Nephron (organoid): ENCODE data around the gene POLE.

Experiments used
- H3K27ac Mint-ChIP-seq, 3 experiments: 2 replicates each; pipeline ENCODE4 v1.8.0; 2020; ENCODE audit warnings: mixed read lengths in 3 of 3, mild to moderate bottlenecking in 2 of 3, moderate library complexity in 1 of 3
- H3K27me3 Mint-ChIP-seq: 2 replicates; pipeline ENCODE4 v1.8.0; 2021; ENCODE audit warnings: low read depth, mild to moderate bottlenecking, moderate library complexity, mixed read lengths
- H3K36me3 Mint-ChIP-seq: 2 replicates; pipeline ENCODE4 v1.8.0; 2020; ENCODE audit warnings: low read depth, mixed read lengths
- H3K4me1 Mint-ChIP-seq: 2 replicates; pipeline ENCODE4 v1.8.0; 2020; ENCODE audit warnings: mixed read lengths
- H3K4me3 Mint-ChIP-seq, 3 experiments: 2 replicates each; pipeline ENCODE4 v1.8.0; 2020; ENCODE audit warnings: mild to moderate bottlenecking in 3 of 3, mixed read lengths in 3 of 3, moderate library complexity in 2 of 3
- H3K9me3 Mint-ChIP-seq: 2 replicates; pipeline ENCODE4 v1.8.0; 2020; ENCODE audit warnings: mixed read lengths
- TF ChIP-seq, protein P1 (sequence below), 3 experiments: fragments of 200-600 bp; sonication (generic); IDR thresholded peaks; one replicate each; pipeline ENCODE4 v1.5.0; 2021; ENCODE audit warnings: antibody characterized with exemption in 3 of 3; ENCODE audit not compliant: unreplicated experiment in 3 of 3

The POLE gene

DNA sequence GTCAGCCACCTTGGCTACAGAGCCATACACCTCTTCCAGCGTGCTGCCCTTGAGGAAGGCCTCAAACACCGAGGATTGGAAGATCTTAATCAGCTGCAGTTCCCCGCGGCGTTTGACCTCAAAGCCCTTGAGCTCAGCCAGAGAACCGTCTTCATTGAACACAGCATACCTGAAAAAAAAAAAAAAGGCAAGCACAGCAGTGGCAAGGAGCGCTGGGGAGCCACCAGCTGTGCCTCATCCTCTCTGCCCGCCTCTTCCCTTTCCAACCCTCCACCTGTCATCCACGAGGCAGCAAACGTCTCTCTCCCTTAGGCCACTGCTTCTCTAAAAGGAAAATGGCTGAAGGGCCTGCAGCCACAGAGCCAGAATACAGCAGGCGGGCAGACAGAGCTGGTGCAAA lies 26.1 kb downstream of the POLE start:
- peaks cover 85% of the 10 kb centered on the region for H3K36me3 Mint-ChIP-seq
- no peaks in the 10 kb centered on the region for H3K27me3 Mint-ChIP-seq
- no peak overlapping the region for H3K27ac Mint-ChIP-seq
- H3K9me3 Mint-ChIP-seq = no peaks in the 10 kb centered on the region
- no peak overlapping the region for H3K4me3 Mint-ChIP-seq
- TF ChIP-seq, protein P1, sequence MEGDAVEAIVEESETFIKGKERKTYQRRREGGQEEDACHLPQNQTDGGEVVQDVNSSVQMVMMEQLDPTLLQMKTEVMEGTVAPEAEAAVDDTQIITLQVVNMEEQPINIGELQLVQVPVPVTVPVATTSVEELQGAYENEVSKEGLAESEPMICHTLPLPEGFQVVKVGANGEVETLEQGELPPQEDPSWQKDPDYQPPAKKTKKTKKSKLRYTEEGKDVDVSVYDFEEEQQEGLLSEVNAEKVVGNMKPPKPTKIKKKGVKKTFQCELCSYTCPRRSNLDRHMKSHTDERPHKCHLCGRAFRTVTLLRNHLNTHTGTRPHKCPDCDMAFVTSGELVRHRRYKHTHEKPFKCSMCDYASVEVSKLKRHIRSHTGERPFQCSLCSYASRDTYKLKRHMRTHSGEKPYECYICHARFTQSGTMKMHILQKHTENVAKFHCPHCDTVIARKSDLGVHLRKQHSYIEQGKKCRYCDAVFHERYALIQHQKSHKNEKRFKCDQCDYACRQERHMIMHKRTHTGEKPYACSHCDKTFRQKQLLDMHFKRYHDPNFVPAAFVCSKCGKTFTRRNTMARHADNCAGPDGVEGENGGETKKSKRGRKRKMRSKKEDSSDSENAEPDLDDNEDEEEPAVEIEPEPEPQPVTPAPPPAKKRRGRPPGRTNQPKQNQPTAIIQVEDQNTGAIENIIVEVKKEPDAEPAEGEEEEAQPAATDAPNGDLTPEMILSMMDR (IDR thresholded peaks at IDR 0.05; ENCODE audit: unreplicated experiment in 3 of 3) = no peak
- no peaks in the 10 kb centered on the region for H3K4me1 Mint-ChIP-seq

DNA sequence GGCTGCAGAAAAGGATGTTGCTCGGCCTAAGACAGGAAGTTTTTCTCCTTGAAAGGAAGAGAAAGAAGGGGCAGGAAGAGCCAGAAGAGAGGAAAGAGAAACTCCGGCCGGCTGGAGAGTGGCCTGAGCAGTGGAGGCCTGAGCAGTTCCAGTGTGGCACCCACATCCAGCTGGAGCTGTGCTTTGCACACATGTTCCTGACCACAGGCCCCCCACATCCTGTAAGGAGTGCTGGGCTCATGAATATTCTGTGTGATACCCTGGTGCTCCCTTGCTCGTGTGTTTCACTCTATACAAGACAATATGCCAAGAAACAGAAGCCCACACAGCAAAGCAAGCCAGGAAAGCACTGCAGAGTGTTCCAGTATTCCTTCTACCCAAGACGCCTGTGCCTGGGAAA lies 27.1 kb downstream of the POLE start:
- H3K27ac Mint-ChIP-seq = no peak overlapping the region
- H3K36me3 Mint-ChIP-seq = peaks cover 78% of the 10 kb centered on the region
- no peaks in the 10 kb centered on the region for H3K9me3 Mint-ChIP-seq
- H3K4me3 Mint-ChIP-seq = no peak overlapping the region
- H3K4me1 Mint-ChIP-seq = no peaks in the 10 kb centered on the region
- no peaks in the 10 kb centered on the region for H3K27me3 Mint-ChIP-seq
- TF ChIP-seq, protein P1 (IDR thresholded peaks at IDR 0.05; ENCODE audit: unreplicated experiment in 3 of 3) = no peak

DNA sequence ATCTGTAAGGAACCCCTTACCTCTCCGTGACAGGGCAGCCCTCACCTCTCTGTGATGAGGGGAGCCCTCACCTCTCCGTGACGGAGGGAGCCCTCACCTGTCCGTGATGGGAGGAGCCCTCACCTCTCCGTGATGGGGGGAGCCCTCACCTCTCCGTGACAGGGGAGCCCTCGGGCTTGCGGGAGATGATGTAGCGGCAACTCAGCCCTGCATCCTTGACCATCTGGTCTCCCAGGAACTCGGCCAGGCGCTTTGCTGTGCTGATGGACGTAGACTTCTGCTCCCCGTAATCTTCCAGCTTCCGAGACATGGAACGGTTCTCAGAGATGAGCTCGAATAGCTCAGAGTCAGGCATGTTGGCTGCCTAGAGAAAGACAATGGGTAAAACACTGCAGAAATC lies 28.0 kb downstream of the POLE start:
- no peak overlapping the region for H3K4me3 Mint-ChIP-seq
- H3K4me1 Mint-ChIP-seq = no peaks in the 10 kb centered on the region
- no peaks in the 10 kb centered on the region for H3K9me3 Mint-ChIP-seq
- peaks cover 77% of the 10 kb centered on the region for H3K36me3 Mint-ChIP-seq
- H3K27ac Mint-ChIP-seq = no peak overlapping the region
- H3K27me3 Mint-ChIP-seq = no peaks in the 10 kb centered on the region
- TF ChIP-seq, protein P1 (IDR thresholded peaks at IDR 0.05; ENCODE audit: unreplicated experiment in 3 of 3) = no peak

DNA sequence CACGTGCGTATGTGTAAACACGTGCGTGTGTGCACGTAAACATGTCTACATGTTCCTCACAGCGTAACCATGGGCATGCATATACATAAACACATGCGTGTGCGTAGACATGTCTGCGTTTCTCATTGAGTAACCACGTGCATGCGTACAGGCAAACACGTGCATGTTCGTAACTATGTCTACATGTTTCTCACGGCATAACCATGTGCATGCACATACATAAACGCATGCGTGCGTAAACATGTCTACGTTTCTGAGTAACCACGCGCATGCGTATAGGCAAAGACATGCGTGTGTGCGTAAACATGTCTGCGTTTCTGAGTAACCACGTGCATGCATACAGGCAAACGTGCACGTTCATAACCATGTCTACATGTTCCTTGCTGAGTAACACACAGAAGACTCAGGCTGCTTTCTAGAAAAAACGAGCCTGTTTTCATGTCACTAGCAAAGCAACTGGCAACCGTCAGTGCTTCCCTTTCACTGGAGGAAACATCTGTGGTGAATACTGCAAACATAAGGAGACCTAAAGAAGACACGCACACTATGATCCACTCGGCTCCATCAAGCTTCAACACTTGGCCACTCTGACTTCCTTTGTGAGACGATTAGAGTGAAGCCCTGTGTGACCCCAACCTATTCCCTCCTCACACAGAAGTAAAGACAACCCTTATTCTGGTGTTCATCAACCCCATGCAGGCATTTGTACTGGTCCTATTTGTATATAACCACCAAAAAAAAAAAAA lies 28.8 kb downstream of the POLE start:
- no peak overlapping the region for H3K27ac Mint-ChIP-seq
- TF ChIP-seq, protein P1 (IDR thresholded peaks at IDR 0.05; ENCODE audit: unreplicated experiment in 3 of 3) = no peak
- no peak overlapping the region for H3K4me3 Mint-ChIP-seq
- H3K9me3 Mint-ChIP-seq = no peaks in the 10 kb centered on the region
- H3K36me3 Mint-ChIP-seq = peaks cover 78% of the 10 kb centered on the region
- H3K27me3 Mint-ChIP-seq = no peaks in the 10 kb centered on the region
- no peaks in the 10 kb centered on the region for H3K4me1 Mint-ChIP-seq

DNA sequence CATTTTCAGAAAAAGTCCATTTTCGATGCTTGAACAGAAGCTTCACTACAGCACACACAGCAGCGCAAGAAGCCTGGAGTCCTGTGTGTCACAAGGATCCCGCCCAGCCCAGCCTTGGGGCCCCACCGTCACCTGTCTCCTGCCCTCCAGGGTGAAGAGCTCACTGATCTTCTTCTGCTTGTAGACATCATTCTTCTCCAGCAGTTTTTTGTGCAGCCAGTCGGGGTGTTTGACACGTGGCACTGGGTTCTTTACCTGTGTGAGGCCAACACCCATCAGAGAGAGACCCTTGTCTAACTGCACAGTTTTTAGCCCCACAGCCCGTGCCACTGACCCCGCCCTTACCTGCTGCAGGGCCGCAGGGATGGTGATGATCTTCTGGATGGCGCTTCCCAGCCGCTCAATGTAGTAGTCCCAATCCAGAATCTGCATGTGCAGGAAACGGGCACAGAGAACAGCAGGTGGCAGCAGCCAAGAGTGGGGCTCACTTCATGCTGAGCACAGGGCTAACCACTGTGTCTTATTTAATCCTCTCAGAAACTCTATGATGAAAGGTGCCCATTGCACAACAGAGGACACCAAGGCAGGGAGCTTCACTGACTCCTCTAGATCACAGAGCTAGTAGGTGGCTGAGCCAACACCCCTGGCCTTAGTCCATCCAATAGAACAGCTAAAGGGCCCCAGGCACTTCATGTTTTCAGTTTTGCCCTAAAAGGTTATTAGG lies 30.0 kb downstream of the POLE start:
- Mint-ChIP-seq H3K27me3 (no peaks in the 10 kb centered on the region), H3K4me3 (no peak overlapping the region), H3K9me3 (no peaks in the 10 kb centered on the region), H3K27ac (no peak overlapping the region), H3K36me3 (peaks cover 76% of the 10 kb centered on the region), H3K4me1 (no peaks in the 10 kb centered on the region)
- TF ChIP-seq, protein P1 (IDR thresholded peaks at IDR 0.05; ENCODE audit: unreplicated experiment in 3 of 3) = no peak
